Aorta (tissue), 5 donors: ENCODE measurements around the gene NCKIPSD. TPM values are rescaled to one million over a fixed set of nuclear protein-coding genes. Genes with fewer than 3 reads are reported as not detected.

Source experiments
- ATAC-seq: fragments of 200-7000 bp; cut with Tn5 transposase; one replicate; pipeline ENCODE4 v1.9.1; 2022; ENCODE audit warnings: moderate library complexity; ENCODE audit not compliant: low FRiP score
- DNase-seq, 2 donors: peaks; one replicate each; pipeline ENCODE4 v3.0.0-alpha.2; 2020
- H3K27ac ChIP-seq, 2 donors: one replicate each; pipeline ENCODE4 v1.5.1; 2013; ENCODE audit warnings: low read length in 2 of 2, mild to moderate bottlenecking in 2 of 2, moderate library complexity in 2 of 2, control low read depth in 1 of 2, inconsistent platforms in 1 of 2, low read depth in 1 of 2
- H3K27me3 ChIP-seq, 2 donors: one replicate each; pipeline ENCODE4 v1.6.1; 2013; ENCODE audit warnings: control low read depth in 1 of 2, low read length in 1 of 2, mild to moderate bottlenecking in 1 of 2, moderate library complexity in 1 of 2; ENCODE audit not compliant: insufficient read depth in 2 of 2, control insufficient read depth in 1 of 2
- H3K36me3 ChIP-seq, 2 donors: one replicate each; pipeline ENCODE4 v1.6.1; 2013; ENCODE audit warnings: control low read depth in 1 of 2, low read length in 1 of 2, mild to moderate bottlenecking in 1 of 2; ENCODE audit not compliant: insufficient read depth in 2 of 2, control insufficient read depth in 1 of 2
- H3K4me1 ChIP-seq, 2 donors: one replicate each; pipeline ENCODE4 v1.6.1; 2013; ENCODE audit warnings: low read length in 2 of 2, control low read depth in 1 of 2, mild to moderate bottlenecking in 1 of 2, moderate library complexity in 1 of 2; ENCODE audit not compliant: insufficient read depth in 2 of 2, control insufficient read depth in 1 of 2
- H3K4me3 ChIP-seq, 2 donors: one replicate each; pipeline ENCODE4 v1.5.1; 2013; ENCODE audit warnings: low read length in 2 of 2, control low read depth in 1 of 2, mild to moderate bottlenecking in 1 of 2
- H3K9me3 ChIP-seq: one replicate; pipeline ENCODE4 v1.6.1; 2013; ENCODE audit warnings: mild to moderate bottlenecking, low read length; ENCODE audit not compliant: control insufficient read depth
- WGBS, 2 donors: extraction: QIAGEN DNeasy Blood & Tissue Kit; methylation state at CpG; one replicate each; pipeline ENCODE4 v1.1.7; 2013; 5-methylcytosine and 5-hydroxymethylcytosine counted together
- intact Hi-C, 2 donors: fragments of 100-400 bp; cut with DNase I; formaldehyde crosslinking; loops; one replicate each; pipeline versions ENCODE4 v1.14.2 to v1.15.0; 2022
- polyA plus RNA-seq, 2 donors: library from polyadenylated mRNA; stranded (reverse); fragments of 200-250 nt; gene quantifications; one replicate each; pipeline ENCODE4 v1.2.3, GENCODE V29; 2013
- total RNA-seq, 2 donors: library from RNA; stranded (reverse); fragmentation: NEBNext Ultra II Directional; extraction: Animal tissue kit (Norgen Biotek cat#: 25700); gene quantifications; one replicate each; pipeline ENCODE4 v1.2.1, GENCODE V29; 2021
- donor health status: healthy with polysubstance abuse.
- donor health status: Bipolar disorder and iron deficiency.
- donor health status: DM: no; HTN: no; CAD: no.
- donor health status: DM: no; HTN: no; CAD: no.
- donor health status: DM: yes; HTN: yes; CAD: no.

Gene NCKIPSD
- total and polyA plus RNA-seq, 4 donors, result 11.8 to 31.9 (median 27.5) TPM

GRCh38 chr3:48630833-48631232 lies 54.9 kb downstream of the NCKIPSD start:
- ATAC-seq (no peak), DNase-seq (no peak)
- Histone ChIP-seq H3K4me1 (no peaks in the 10 kb centered on the region), H3K27me3 (no peaks in the 10 kb centered on the region), H3K36me3 (peaks cover 5 to 11% of the 10 kb centered on the region in 2 donors), H3K27ac (no peak overlapping the region), H3K9me3 (no peaks in the 10 kb centered on the region), H3K4me3 (no peak overlapping the region)
- intact Hi-C loops, result loop anchor here in 1 of 2 donors (10.0 kb wide), 1 partner anchor 166 kb away; a partner anchor contains a TSS
- 87 to 91% methylated on average over 12 of the region's 12 CpGs for WGBS, 2 donors

- no peaks in the 10 kb centered on the region for H3K27me3 ChIP-seq
- 95 to 96% methylated on average over 8 of the region's 8 CpGs for WGBS, 2 donors
- peaks cover 5 to 13% of the 10 kb centered on the region in 2 donors for H3K36me3 ChIP-seq
- no peaks in the 10 kb centered on the region for H3K9me3 ChIP-seq
- intact Hi-C loops, result loop anchor here in 1 of 2 donors (10.0 kb wide), 1 partner anchor 166 kb away; a partner anchor contains a TSS
- no peaks in the 10 kb centered on the region for H3K4me1 ChIP-seq
- H3K27ac ChIP-seq, result no peak overlapping the region
- DNase-seq (no peak), ATAC-seq (no peak)
- H3K4me3 ChIP-seq, result no peak overlapping the region
These were observed 55.3 kb downstream of the NCKIPSD start for GRCh38 chr3:48630407-48630806.

- H3K27me3 ChIP-seq, result no peaks in the 10 kb centered on the region
- no peak overlapping the region for H3K4me3 ChIP-seq
- H3K4me1 ChIP-seq, result no peaks in the 10 kb centered on the region
- no peaks in the 10 kb centered on the region for H3K9me3 ChIP-seq
- no peak overlapping the region for H3K27ac ChIP-seq
- 95 to 96% methylated on average over 12 of the region's 12 CpGs for WGBS, 2 donors
- ATAC-seq (no peak), DNase-seq (no peak)
- H3K36me3 ChIP-seq, result peaks cover 5 to 14% of the 10 kb centered on the region in 2 donors
- intact Hi-C loops, result loop anchor here in 1 of 2 donors (10.0 kb wide), 1 partner anchor 165 kb away; a partner anchor contains a TSS
These were observed 55.8 kb downstream of the NCKIPSD start for GRCh38 chr3:48629894-48630293.

- no peak overlapping the region for H3K27ac ChIP-seq
- H3K27me3 ChIP-seq, result no peaks in the 10 kb centered on the region
- no peaks in the 10 kb centered on the region for H3K9me3 ChIP-seq
- no peaks in the 10 kb centered on the region for H3K4me1 ChIP-seq
- no peak overlapping the region for H3K4me3 ChIP-seq
- DNase-seq, result peak in 1 of 2 donors; percentile 70
- ATAC-seq, result no peak
- intact Hi-C loops, result no loop called here
- WGBS, 2 donors, result 82 to 84% methylated on average over 13 of the region's 13 CpGs
- H3K36me3 ChIP-seq, result peaks cover 5 to 14% of the 10 kb centered on the region in 2 donors
These were observed 57.3 kb downstream of the NCKIPSD start for GRCh38 chr3:48628277-48629017.

- H3K36me3 ChIP-seq, result peaks cover 5 to 11% of the 10 kb centered on the region in 2 donors
- ATAC-seq (no peak), DNase-seq (peak in 1 of 2 donors; percentile 63)
- H3K9me3 ChIP-seq, result no peaks in the 10 kb centered on the region
- H3K4me1 ChIP-seq, result no peaks in the 10 kb centered on the region
- H3K4me3 ChIP-seq, result no peak overlapping the region
- H3K27ac ChIP-seq, result no peak overlapping the region
- WGBS, 2 donors, result 82 to 88% methylated on average over 6 of the region's 6 CpGs
- H3K27me3 ChIP-seq, result no peaks in the 10 kb centered on the region
- intact Hi-C loops, result no loop called here
These were observed 60.1 kb downstream of the NCKIPSD start for GRCh38 chr3:48625600-48625999.

GRCh38 chr3:48624767-48625166 lies 60.9 kb downstream of the NCKIPSD start:
- Histone ChIP-seq H3K36me3 (peaks cover 5 to 10% of the 10 kb centered on the region in 2 donors), H3K27ac (no peak overlapping the region), H3K4me3 (no peak overlapping the region), H3K27me3 (no peaks in the 10 kb centered on the region), H3K4me1 (no peaks in the 10 kb centered on the region), H3K9me3 (no peaks in the 10 kb centered on the region)
- ATAC-seq (no peak), DNase-seq (no peak)
- WGBS, 2 donors, result 89 to 94% methylated on average over 10 of the region's 10 CpGs
- intact Hi-C loops, result no loop called here

GRCh38 chr3:48623851-48624547 lies 61.7 kb downstream of the NCKIPSD start:
- H3K4me3 ChIP-seq, result no peak overlapping the region
- no peak overlapping the region for H3K27ac ChIP-seq
- no peaks in the 10 kb centered on the region for H3K27me3 ChIP-seq
- no peak for ATAC-seq
- H3K36me3 ChIP-seq, result peaks cover 5 to 10% of the 10 kb centered on the region in 2 donors
- intact Hi-C loops, result no loop called here
- DNase-seq, result no peak
- H3K4me1 ChIP-seq, result peaks cover 0 to 5% of the 10 kb centered on the region in 2 donors
- H3K9me3 ChIP-seq, result no peaks in the 10 kb centered on the region
- 83 to 84% methylated on average over 6 of the region's 6 CpGs for WGBS, 2 donors
